HG02973 (cell line): Measurements from ENCODE around the gene ZNF334.

Source experiments
- ATAC-seq: cut with Tn5 transposase; IDR thresholded peaks from one replicate; pipeline ENCODE4 v1.9.1; 2021; ENCODE audit warnings: moderate library complexity; ENCODE audit not compliant: unreplicated experiment

Gene ZNF334

DNA sequence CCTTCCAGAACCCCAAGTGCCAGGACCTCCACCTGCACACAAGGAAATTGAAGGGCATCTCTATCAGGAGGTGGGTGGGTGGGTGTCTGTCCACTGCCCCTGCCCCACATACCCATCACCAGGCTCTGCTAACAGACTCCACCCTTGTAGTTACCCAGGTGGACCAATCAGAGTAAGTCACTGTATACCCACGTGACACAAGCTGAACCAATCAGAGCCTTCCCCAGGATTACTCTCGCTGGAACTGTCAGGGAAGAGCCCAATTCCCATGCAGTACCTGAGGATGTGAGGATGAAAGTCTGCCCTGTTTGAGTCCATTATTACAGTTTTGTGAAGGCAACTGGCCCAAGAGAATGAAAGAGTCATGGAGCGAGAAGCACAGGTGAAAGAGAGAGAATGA, 32.9 kb upstream of the ZNF334 start:
- no peak for ATAC-seq

GRCh38 chr20:46545827-46546138, 32.4 kb upstream of the ZNF334 start:
- no peak for ATAC-seq

- no peak for ATAC-seq
These were observed 31.9 kb upstream of the ZNF334 start for GRCh38 chr20:46545077-46545826.

DNA sequence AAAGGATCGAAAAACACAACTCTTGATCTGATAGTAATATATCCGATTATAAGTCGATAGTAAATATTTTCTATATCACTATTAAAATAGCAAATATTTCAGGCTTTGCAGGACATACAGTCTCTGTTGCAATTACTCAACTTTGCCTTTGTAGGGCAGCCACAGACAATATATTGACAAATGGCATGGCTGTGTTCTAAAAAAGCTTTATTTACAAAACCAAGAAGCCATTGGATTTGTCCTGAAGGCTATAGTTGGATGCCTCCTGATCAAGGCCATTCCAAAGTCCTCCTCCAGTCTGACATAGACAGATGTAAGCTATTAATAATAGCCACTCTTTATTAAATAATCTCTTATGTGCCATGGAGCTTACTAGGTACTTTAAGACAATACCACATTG, 31.2 kb upstream of the ZNF334 start:
- ATAC-seq = no peak

DNA sequence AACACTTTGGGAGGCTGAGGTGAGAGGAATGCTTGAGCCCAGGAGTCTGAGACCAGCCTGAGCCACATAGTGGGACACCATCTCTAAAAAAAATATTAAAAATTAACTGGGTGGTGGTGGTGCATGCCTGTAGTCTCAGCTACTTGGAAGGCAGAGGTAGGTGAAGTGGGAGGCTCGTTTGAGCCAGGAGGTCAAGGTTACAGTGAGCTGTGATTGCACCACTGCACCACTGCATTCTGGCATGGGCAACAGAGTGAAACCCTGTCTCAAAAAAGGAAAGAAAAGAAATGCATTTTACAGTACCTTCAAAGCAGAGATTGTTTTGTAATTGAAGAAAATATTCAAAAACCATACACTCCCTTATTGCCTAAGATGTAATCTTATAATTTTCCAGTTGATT, 30.6 kb upstream of the ZNF334 start:
- ATAC-seq = no peak

DNA sequence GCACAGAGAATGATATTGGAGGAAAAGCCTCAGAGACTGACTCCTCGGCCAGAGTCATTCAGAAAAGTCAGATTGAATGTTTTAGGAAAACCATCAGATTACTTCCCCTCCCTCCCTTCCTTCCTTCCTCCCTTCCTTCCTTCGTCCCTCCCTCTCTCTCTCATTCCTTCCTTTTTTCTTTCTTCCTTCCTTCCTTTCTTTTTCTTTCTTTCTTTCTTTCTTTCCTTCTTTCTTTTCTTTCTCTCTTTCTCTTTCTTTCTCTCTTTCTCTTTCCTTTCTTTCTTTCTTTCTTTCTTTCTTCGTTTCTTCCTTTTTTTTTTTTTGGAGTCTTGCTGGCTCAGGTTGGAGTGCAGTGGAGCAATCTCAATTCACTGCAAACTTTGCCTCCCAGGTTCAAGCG, 29.7 kb upstream of the ZNF334 start:
- no peak for ATAC-seq

DNA sequence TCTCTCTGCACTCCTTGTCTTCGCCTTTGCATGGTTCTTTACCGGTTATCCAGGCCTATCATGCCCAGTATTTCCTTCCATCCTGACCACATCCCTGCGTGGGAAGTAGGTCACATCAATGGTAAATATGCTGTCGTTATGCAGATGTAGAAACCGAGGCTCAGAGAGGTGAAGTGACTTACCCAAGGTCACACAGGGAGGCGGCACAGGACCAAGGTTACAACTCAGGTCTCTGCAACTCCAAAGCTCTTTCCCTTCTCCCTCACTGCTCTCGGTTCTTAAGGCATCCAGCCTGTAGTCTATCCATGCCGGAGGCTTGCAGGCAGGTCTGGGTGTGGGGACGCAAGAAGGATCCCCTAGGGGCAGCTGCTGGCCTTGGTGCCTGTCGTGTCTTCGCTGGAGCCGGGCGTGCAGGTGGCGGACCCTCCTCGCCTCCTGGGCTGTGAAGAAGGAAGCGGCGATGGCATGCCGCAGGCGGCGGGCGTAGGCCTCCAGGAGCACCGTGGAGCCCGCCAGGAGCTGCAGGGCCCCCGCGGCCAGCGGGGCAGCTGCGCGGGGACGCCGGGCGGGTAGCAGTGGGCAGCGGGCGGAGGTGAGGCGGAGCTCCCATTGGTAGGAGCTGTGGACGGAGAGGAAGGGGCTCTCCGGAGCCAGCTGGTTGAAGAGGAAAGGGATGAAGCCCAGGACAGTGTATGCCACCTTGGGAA, 28.0 kb upstream of the ZNF334 start:
- no peak for ATAC-seq

DNA sequence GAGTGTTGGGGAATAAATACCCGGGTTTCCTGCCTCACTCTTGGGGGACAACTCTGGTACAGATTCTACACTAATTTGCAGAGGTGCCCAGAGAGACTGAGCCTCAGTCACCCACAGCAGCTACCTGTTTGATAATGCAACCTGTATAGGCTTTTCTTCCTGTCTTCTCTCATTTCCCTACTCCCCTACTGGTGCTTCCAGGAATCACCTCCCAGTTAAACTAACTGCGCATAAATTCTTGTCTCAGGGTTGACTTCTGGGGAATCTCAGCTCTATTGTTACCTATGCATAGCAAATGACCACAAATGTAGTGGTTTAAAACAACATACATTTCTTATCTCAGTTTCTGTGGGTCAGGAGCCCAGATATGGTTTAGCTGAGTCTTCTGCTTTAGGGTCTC, 25.8 kb upstream of the ZNF334 start:
- no peak for ATAC-seq

- no peak for ATAC-seq
These were observed 17.3 kb upstream of the ZNF334 start for GRCh38 chr20:46530640-46531039.

- no peak for ATAC-seq
These were observed 10.5 kb upstream of the ZNF334 start for GRCh38 chr20:46523696-46524328.

DNA sequence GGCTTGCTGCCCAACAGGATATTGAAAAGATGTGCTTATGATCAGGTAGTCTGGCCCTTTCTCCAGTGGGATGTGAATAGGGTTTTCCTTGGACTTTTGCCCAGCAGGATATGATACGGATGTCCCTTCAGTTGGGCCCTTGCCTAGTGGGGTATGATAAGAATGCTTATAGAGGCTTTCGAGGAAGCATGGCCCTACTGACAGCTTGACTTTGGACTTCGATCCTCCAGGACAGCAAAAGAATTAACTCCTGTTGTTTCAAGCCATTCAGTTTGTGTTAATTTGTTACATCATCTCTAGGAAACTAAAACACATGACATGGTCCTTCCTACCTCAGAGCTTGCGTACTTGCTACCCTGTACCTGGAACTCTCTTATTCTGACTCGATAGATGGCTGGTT, 9.7 kb upstream of the ZNF334 start:
- no peak for ATAC-seq

DNA sequence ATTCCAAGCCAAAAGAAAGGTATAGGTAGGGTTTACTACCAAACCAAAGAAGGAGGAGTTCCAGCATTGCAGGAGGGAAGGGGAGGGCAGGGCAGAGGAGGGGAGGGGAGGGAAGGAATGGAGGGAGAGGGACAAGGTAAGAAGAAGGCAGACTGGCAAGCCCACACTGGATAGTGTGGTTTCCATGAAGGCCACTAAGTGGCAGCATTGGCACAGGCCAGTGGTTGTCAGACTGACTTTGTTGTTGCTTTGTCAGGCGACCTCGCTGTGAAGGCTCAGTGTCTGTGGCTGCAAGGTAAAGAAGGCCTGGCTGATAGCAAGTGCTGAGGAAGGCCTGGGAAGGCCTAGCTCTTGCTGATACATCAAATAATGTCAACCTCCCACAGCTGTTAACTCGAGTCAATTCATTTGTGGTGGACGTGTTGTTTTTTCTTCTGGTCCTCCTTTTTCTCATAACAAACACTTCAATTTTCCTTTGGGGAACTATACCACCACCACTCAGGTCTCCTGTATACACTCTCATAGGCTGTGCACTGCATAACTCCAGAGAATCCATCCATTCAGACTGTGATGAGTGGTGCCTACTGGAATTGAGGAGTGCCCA, 7.7 kb upstream of the ZNF334 start:
- ATAC-seq = no peak

DNA sequence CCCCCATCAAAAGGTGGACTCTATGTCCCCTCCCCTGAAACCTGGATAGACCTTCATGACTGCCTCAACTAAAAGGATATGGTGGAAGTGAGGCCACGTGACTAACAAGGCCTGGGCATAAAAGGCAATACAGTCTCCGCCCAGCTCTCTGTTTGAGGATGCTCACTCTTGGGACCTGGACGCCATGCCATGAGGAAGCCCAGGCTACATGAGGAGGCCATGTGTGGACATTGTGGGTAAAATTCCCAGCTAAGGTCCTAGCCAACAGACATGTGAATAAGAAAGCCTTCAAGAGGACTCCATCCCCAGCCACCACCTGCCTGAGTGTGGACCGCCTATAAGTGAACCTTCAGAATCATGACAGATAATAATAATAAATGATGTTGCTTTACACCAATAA, 7.2 kb upstream of the ZNF334 start:
- ATAC-seq = no peak

DNA sequence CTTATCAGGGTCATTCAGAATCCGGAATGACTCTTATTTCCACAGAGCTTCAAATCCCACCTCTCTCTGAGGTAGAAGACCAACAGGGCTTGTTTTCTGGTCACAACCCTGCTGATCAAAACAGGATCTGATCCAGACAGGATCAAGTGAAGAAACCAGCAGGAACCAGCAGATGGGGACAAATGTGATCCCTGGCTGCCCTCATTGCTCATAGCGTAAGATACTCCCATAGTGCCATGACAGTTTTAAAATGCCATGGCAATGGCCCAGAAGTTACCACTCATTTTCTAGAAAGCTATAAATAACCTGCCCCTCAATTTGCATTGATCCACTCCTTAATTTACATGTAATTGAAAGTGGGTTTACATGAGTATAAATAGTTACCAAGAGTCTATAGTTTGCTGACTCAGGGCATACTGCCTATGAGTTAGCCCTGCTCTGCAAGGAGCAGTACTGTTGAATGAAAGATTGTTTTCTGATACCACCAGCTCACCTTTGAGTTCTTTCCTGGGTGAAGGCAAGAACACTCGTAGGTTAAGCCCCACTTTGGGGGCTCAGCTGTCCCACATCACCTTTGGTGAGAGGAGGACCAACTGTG, 6.2 kb upstream of the ZNF334 start:
- ATAC-seq = no peak

- ATAC-seq = no peak
These were observed 3.8 kb downstream of the ZNF334 start for GRCh38 chr20:46509523-46509922.

- ATAC-seq = no peak
These were observed 5.5 kb downstream of the ZNF334 start for GRCh38 chr20:46507760-46508407.

GRCh38 chr20:46505506-46505905, 7.9 kb downstream of the ZNF334 start:
- no peak for ATAC-seq

- no peak for ATAC-seq
These were observed 11.4 kb downstream of the ZNF334 start for GRCh38 chr20:46501961-46502360.

DNA sequence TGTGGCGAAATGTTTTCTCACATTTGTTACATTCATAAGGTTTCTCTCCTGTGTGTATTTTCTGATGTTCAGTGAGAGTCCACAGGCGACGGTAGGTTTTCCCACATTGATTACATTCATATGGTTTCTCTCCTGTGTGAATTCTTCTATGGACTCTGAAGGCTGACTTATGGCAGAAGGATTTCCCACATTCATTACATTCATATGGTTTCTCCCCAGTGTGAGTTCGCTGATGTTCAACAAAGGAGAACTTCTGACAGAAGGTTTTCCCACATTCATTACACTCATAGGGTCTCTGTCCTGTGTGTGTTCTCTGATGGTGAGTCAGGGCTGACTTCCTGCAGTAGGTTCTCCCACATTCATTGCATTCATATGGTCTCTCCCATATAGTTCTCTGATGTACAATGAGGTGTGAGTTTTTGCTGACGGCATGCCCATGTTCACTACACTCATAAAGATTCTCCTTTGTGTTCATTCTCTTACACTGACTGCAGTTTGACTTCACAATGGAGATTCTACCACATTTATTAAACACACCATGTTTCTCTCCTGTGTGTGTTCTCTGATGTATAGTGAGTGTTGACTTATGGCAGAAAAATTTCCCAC, 11.9 kb downstream of the ZNF334 start:
- no peak for ATAC-seq

DNA sequence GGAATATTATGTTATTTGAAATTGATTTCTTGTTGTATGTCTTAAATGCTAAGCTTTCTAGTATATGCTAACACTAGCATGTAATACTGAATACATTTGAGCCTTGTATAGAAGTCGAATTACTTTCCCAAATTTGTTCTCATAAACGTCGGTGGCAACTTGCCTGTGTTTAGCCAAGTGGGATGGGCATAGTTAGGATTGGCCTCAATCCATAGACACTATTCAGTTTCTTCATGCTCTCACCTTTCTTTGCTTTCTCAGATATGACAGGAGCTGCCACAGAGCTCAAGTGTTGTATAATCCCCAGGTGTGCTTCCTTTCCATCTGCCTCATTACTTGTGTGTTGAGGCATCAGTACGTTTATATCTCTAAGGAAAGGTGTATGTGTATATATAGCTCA, 19.3 kb downstream of the ZNF334 start:
- ATAC-seq = no peak

GRCh38 chr20:46491354-46491753, 22.0 kb downstream of the ZNF334 start:
- ATAC-seq = no peak
